Measurements from ENCODE around the gene HRH4.

DNA sequence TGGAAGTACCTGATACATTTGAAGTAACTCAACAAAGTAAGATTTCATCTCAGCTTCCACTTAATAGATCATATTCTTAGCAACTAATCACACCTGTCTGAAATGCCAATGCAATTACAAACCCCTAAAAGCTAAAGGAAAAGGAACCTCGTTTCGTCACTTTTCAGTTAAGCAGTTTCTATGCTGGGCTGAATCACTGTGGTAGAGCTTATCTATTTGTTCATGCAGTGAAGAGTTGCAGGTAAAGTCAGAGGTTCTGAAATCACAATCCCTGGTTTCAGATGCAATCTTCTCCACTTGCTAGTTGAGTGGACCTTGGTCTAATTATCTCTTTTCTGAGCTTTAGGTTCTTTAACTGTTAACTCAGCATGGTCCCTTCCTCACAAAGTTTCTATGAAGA lies 6.3 kb downstream of the HRH4 start:
- TF ChIP-seq POLR2AphosphoS5 (IDR thresholded peaks at IDR 0.05; ENCODE audit: low read depth) (no peak), SPI1 (IDR thresholded peaks at IDR 0.05; ENCODE audit: borderline replicate concordance, low read depth) (no peak), GABPA (IDR thresholded peaks at IDR 0.05; ENCODE audit: low read depth) (no peak)
- TF ChIP-seq, protein P1, sequence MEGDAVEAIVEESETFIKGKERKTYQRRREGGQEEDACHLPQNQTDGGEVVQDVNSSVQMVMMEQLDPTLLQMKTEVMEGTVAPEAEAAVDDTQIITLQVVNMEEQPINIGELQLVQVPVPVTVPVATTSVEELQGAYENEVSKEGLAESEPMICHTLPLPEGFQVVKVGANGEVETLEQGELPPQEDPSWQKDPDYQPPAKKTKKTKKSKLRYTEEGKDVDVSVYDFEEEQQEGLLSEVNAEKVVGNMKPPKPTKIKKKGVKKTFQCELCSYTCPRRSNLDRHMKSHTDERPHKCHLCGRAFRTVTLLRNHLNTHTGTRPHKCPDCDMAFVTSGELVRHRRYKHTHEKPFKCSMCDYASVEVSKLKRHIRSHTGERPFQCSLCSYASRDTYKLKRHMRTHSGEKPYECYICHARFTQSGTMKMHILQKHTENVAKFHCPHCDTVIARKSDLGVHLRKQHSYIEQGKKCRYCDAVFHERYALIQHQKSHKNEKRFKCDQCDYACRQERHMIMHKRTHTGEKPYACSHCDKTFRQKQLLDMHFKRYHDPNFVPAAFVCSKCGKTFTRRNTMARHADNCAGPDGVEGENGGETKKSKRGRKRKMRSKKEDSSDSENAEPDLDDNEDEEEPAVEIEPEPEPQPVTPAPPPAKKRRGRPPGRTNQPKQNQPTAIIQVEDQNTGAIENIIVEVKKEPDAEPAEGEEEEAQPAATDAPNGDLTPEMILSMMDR (IDR thresholded peaks at IDR 0.05; ENCODE audit: insufficient read depth, low read length) = no peak
- TF ChIP-seq, protein P2, sequence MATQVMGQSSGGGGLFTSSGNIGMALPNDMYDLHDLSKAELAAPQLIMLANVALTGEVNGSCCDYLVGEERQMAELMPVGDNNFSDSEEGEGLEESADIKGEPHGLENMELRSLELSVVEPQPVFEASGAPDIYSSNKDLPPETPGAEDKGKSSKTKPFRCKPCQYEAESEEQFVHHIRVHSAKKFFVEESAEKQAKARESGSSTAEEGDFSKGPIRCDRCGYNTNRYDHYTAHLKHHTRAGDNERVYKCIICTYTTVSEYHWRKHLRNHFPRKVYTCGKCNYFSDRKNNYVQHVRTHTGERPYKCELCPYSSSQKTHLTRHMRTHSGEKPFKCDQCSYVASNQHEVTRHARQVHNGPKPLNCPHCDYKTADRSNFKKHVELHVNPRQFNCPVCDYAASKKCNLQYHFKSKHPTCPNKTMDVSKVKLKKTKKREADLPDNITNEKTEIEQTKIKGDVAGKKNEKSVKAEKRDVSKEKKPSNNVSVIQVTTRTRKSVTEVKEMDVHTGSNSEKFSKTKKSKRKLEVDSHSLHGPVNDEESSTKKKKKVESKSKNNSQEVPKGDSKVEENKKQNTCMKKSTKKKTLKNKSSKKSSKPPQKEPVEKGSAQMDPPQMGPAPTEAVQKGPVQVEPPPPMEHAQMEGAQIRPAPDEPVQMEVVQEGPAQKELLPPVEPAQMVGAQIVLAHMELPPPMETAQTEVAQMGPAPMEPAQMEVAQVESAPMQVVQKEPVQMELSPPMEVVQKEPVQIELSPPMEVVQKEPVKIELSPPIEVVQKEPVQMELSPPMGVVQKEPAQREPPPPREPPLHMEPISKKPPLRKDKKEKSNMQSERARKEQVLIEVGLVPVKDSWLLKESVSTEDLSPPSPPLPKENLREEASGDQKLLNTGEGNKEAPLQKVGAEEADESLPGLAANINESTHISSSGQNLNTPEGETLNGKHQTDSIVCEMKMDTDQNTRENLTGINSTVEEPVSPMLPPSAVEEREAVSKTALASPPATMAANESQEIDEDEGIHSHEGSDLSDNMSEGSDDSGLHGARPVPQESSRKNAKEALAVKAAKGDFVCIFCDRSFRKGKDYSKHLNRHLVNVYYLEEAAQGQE (IDR thresholded peaks at IDR 0.05; ENCODE audit: insufficient replicate concordance, low read depth) = no peak

All from HL-60 (cell line).